NCI-H526 treated with DMSO at 0.1 percent for 48 hours (cell line): Measurements from ENCODE around the gene LRP8.
"Not testable (repeated sequence)": the region's sequence is repeated elsewhere in the genome, so short reads cannot be mapped to it uniquely, and the experiment has no call there.

Source experiments
- DNase-seq: peaks from one replicate; lab custom pipeline; 2025; lab: John Stamatoyannopoulos, UW

LRP8 gene

DNA sequence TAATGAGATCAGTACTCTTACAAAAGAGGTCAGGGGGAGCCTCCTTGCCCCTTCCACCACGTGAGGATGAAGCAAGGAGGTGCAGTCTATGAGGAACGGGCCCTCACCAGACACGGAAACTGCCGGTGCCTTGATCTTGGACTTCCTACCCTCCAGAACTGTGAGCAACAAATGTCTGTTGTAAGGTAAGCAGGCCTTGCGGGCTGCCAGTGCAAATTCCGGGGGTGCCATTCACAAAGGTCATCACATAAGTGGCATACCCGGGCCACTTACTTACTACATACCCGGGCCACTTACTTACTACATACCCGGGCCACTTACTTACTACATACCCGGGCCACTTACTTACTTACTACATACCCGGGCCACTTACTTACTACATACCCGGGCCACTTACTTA is 44.7 kb downstream of the LRP8 start:
- DNase-seq, result not testable (repeated sequence)

DNA sequence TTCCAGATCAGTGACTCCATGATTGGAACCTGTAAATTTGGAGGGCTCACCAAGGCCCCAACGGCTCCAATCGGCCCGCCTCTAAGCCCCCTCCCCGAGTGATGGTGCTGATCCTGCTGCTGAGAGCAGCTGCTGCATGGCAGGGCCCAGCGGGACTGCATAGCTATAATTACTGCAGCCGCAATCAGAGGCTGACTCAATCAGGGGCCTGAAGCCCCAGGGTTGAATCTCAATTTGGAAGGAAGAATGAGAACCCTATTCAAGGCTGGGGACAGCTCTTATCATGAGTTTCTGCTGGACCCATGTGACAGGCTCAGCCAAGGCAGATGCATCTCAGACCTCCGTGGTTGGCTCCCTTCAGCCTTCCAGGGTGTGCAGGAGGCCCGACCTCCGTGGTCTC is 46.7 kb downstream of the LRP8 start:
- no peak for DNase-seq

DNA sequence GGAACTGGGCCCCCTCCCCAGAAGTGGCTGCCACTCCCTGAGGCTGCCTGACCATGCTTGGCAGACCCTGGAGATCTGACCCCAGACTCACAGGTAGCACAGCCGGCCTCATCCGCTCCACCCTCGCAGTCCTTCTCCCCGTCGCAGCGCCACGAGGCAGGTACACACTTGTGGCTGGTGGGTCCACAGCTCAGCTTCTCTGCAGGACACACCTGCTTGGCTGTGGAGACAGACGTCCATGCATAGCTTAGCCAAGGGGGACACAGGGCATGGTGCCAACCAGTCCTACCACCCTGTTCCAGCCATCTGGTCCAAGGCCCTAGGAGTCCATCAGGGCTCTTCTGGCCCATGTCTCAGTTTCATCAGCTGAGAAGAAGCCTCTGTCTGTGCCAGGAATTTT is 47.4 kb downstream of the LRP8 start:
- DNase-seq, result no peak

DNA sequence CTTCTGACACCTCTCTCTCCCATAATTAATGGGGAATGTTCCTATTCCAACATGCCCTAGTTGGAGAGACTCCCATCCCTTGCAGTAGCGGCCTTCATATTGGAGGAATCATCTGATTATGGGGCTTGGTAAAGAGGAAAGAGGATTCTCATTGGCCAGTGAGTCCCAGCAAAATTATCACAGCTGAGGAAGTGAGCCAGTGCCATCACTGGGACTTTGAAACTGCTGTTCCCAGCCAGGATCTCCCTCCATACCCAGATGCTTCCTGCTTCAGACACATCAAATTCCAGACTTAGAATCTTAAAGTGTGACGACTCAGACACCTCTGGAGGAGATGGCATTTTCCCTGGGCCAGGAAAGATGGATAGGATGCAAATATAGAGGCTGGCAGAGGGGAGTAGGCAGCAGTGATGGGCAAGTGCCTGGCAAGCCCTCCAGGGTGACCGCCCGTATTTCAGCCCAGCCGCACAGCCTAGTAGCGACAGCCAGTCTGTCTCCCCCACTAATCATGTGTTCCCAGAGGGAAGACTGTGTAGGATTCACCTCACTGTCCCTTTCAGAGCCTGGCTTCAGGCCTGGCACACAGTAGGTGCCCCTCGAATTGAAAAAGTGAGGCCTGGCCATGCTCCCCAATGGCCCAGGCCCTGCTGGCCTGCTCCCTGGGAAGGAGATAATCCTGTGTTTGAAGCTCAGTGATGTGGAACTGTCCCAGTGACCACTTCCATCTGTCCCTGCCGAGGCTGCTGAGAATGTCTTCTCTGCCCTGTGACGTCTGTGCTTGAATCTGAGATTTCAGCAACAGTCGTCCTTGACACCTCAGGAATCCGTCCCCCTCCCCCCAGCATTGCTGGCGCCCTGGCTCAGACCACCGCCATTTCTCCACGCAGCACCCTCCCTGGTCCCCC is 48.3 kb downstream of the LRP8 start:
- DNase-seq, result no peak

DNA sequence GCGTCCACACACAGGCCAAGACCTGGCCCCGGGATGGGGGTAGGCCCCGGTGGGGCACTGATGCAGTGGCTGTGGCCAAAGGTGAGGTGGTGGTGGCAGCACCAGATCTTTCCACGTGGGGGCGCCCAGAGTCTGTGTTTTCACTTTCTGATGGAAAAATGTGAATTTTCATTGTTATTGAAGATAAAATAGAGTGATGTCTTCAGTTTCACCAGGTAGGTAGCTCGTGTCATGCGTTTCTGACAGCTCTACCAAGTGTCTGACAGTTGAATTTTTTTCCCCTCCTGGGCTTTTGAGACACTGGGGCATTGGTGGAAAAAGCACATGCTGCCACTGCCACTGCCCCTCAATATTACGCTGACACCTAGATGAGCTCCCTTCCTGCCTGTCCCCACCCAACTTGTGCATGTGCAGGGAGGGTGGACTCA is 49.6 kb downstream of the LRP8 start:
- no peak for DNase-seq

DNA sequence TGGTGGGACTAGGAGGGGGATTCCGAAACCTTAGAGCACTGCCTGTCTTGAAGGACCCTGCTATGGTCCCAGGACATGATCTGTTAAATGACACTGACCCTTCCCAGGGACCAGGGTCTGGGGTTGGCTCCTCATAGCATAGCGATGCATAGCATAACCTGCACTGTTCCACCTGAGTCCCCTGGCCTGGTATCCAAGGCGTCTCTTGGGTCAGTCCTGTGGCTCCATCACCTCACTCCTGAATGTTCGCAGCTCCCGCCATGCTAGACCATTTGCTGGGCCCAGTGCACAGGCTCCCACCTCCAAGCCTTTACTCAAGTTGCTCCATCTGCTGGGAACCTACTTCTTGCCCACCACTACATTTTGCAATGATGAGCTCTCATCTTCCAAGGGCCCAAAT is 50.5 kb downstream of the LRP8 start:
- DNase-seq, result no peak

DNA sequence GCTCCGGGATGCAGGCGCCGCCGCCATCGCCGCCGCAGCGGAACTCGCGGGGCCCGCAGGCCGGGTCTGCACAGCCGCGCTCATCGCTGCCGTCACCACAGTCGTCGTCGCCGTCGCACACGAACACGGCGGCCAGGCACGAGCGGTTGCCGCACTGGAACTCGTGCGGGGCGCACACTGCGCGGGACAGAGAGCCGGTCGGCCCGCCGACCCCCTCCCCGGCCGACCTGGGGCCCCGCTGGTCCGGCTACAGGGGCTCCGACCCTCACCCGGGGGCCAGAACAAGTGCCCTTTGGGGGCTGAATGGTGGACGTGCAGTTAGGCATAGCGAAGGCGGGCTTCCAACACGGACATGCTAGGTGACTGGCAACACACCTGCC is 51.0 kb downstream of the LRP8 start:
- DNase-seq, result no peak

DNA sequence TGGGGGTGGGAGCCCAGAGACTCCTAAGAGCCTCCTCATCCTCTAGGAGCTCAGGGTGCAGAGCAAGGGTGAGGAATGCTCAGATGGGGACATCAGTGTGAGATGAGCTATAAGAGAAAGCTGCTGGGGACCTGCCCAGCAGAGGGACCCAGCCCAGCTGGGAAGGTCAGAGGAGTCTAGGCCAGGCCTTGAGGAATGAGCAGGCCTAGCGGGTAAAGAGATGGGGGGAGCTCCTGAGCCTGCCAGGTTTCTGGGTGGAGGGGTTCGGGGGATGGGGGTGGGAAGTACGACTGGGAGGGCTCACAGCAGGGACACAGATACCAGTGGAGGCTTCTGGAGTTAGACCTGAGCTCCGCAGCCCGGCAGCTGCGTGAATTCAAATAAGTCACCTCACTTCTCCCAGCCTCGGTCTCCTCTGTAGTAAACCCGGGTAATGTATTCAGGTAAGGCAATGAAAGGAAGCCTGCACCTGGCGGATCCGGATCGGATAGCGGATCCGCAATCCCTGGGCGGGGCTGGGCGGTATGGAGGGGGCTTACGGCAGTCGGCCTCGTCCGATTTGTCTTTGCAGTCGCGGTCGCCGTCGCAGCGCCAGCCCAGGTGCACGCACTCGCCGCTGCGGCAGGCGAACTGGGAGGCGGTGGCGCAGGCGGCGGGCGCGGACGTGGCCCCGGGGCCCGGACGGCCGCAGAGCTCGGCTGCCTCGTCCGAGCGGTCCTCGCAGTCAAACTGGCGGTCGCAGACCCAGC is 51.5 kb downstream of the LRP8 start:
- no peak for DNase-seq

DNA sequence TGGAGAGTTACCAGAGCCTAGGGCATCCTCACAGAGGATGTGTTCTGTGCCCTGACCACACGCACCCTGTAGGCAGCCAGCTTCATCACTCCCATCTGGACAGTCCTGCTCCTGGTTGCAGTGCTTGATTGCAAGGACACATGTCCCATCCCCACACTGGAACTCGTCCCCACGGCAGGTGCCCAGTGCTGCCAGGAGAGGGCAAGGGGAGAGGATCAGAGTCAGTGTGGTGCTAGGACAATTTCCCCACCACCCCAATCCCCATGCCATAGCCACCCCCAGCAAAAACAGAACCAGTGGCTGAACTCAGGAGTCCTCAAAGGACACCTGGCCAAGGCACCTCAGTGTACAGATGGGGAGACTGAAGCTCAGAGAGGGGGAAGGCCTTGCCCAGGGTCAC is 52.3 kb downstream of the LRP8 start:
- DNase-seq, result no peak

DNA sequence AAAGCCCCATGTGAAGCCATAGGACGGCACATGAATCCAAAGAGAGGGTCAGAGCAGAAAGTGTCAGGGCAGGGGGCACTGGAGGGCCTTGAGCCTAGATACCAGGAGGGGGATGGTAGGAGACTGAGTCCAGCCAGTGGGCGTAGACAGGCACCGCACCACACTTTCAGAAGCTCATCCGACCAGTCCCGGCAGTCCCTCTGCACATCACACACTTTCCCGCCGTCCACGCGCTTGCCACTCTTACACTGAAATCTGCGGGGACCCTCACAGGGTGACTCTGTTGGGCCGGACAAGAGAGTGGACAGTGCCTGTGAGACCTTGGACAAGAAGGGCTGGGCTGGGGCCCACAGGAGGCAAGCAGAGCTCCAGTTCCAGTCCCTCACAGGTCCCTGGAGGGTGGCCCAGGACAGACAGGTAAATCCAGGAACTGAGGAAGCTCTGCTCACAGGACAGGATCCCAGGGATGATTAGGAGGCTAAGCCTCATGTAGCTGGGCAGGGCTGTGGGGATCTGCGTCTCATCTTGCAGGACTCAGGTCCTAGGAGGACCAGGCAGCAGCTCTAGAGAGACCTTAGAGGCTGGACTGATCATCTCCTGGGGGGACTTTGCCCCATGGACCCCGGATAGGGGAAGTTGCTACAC is 53.2 kb downstream of the LRP8 start:
- DNase-seq, result no peak

DNA sequence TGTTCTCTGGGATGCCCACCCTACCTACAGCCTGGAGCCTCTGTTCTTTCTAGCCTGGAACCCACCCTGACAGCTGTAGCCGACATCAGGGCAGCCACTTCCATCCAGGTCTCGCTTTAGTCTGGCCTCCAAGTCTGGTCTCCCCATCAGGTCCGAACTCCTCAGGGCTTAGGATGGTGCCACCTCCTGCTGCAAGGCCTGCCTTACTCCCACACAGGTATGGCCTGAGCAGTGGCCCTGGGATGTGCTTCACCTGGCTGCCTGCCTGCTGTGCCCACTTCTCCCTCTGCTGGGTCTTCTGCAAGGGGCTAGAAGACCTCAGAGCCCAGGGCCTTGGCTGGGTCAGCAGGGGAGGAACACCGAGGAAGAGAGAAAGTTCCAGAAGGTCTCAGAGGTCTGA is 53.8 kb downstream of the LRP8 start:
- DNase-seq, result no peak

DNA sequence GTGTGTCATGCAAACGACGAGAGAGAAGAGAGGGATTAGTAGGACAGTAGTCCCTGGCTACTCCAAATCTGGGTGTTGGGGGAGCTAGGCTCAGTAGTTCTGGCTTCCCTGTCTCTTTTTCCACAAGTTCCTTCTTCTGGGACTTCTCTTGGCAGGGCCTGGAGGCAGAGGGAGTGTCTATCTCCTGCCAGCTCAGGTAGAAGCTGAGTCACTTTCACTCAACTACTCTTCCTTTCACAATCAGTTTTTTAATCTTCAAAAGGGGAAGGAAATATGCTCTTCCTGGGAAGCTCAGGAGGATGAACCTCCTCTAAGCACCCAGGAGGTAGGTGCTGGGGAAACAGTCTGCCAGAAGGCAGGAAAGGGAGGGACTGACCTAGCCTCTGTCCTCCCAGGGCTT is 54.3 kb downstream of the LRP8 start:
- no peak for DNase-seq

DNA sequence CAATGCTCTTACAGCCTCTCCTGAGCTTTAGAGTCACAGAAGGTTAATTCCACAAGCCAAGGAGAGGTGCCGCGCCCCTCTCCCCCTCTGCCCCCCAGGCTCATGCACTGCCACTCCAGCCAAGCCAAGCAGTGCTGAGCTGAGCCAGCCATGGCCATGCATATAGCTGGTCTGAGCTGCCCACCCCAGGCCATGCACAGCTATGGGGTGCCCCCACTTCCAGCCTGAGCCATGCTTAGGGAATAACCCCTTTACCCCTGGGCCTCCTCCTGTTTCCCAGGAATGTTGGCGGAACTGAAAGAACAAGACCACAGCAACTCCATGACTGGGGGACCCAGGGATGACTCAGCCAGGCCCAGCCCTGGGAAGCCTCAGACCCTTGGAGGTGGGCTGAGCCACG is 55.5 kb downstream of the LRP8 start:
- no peak for DNase-seq

DNA sequence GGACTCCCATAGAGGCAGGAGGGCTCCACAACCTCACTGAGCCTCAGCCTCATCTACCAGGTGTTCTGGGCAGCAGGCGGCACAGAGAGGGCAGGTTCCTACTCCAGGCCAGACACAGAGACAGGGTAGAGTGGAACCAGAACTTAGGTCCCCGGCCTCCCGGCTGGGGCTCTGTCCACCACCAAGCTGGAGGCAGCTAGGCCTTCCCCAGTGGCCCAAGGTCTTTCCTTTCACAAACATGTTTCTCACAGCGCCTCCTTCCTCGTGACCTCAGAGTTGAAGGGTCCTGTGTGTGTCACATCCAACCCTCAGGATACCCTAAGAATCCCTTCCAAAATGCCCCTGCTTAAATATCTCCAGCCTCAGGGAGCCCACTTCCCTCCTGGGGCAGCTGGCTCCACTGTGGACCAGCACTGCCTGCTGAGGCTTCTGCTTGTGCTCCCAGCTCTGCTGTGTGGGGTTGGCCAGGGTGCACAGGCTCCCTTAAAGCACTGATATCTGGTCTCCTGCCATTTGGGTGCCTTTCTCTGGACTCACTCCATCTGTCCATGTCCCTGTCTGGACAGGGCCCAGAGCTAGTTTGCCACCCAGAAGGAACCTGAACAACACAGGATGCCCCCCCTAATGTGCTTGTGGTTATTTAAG is 56.3 kb downstream of the LRP8 start:
- no peak for DNase-seq

DNA sequence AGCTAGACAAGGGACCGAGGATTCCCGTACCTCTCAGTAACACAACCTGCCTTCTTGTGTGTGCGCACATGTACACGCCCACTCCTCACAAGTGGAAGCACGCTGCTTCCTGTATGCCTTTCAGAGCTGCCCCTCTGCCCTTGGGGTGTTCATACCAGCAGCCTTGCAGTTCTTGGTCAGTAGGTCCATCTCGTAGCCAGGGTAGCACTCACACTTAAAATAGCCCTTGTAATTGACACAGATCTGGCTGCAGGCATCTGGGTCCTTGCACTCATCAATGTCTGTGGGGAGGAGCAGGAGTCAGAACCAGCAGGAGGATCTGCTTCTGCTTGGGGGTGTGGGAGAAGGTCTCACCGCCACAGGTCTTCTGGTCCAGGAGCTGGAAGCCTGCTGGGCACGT is 57.0 kb downstream of the LRP8 start:
- DNase-seq, result no peak

DNA sequence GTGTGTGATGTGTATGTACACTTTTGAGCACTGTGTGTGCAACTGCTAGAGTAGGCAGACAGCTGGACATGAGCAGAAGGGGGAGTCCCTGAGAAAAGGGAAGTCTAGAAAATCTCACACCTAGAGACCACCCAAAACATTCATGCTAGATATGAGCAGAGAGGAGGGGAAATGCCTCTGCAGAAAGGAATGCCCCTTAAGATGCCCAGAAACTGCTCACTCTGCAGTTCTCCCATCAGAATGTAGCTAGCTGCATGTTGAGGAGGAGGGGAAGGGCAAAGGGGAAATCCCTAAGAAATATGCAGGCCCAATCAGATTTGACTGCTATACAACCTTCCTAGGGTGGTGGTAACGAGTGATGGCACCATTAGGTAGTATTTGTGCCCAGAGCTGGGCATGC is 57.8 kb downstream of the LRP8 start:
- DNase-seq, result no peak

DNA sequence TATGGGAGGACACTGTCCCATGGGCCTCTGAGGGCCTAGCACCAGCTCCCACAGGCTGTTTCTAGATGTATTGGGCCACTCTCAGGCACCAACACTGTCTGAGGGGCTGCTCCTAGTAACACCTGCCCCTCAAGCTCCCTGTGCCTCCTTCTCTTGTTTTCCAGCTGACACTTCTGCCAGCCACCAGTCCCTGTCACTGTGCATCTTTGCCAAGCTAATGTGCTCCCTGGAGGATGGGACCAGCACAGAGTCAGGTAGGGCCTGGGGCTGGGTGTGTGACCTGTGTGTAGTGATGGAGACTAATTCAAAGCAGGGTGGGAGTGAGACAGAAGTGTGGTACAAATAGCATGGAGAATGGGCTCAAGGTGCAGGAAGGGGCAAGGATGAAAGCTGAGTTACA is 60.1 kb downstream of the LRP8 start:
- no peak for DNase-seq

DNA sequence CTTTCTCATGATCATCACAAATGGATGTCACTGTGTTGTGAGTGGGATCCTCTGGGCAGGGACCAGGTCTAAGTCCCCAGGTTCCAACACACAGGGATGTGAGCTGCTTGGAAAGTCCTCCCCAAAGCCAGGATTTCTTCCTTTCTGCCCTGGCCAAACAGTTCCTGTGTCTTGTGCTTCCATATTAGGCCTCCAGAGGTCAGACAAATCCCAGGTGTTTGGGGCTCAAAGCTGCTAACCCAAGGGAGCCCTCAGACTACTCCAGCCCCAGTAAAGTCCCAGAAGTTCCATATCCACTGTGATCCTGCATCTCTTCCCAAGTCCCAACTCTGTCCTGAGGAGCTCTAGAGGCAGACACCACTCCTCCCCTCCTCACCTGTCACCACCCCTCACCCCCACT is 61.8 kb downstream of the LRP8 start:
- DNase-seq, result no peak

DNA sequence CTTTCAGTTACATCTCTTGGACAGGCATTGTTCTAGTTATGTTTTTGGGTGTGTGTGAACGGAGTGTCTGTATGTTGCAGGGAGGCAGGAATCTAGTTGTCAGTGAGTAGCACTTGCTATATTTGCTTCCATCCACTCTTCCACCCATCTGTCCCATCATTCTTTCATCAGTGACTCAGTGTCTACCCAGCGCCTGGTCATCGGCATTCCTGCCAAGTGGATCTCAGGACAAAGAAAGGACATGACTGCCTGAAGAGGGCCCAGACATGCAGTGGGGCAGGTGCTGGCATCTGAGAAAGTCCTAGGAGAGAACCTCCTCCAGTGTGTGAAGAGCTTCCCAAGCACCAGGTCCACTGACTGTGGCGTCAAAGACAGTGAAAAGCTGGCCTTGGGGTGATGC is 62.3 kb downstream of the LRP8 start:
- no peak for DNase-seq

DNA sequence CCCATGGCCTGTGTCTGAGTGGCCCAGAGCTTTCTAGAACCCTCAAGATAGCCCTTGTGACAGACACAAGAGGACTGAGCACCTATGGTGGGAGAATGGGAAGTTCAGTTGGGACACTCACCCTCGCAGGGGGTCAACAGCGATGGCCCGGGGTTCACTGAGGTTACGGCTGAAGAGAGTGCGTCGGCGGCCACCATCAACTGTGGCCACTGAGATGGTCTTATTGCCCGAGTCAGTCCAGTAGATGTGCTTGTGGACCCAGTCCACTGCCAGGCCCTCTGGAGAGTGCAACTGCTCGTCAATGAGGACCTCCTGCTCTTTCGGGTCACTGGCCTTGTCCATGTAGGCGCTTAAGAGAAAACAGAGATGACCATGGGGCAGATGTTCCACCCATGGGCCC is 63.8 kb downstream of the LRP8 start:
- no peak for DNase-seq

DNA sequence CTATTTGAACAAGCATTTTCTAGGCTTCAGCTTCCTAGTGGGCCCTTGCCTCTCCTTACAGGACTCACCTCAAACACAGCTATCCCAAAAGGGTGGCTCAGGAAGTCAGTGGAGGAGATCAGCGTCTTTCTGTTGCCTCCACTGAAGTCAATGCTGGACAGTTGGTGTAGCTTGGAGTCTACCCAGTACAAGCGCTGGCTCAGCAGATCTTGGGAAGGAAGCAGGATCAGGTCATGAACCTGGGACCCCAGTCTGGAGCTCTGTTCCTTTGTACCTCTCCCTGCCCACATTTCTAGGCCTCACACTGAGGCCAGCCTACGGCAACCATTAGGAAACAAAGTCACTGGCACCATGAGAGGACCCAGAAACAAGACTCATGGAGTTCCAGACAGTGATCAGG is 65.9 kb downstream of the LRP8 start:
- no peak for DNase-seq

DNA sequence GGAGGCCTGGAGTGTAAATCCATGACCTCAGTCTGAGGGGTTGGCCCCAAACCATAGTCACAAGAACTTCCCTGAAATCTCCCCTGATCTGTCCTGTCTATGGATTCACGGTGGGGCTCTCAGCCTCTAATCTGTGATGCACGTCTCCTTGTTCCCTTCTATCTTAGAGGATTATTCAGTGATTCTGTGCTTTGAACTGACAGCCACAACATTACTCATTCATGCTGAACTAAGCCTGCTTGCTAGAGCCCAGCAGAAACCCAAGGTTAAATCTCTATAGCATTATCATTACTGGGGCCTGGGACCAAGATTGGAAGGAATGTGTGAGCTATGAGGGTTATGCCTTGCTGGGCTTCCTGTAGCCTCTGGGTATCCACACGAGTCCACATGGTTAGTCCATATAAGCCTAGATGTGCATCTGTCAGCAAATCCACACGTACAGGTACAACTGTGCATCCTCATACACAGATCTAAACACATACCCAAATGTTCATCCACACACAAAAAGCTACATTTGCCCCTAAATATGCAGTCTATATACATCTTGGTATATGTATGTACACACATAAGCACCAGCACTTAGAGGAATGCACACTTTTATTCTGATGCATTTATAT is 67.1 kb downstream of the LRP8 start:
- DNase-seq, result no peak
